ENCODE results near the gene WNT2.

GRCh38 chr7:117281562-117281961, 41.3 kb downstream of the WNT2 start:
- no peak for TF ChIP-seq CTCF (conservative IDR thresholded peaks at IDR 0.05 in 1 of 2, IDR thresholded peaks at IDR 0.05 in 1 of 2; ENCODE audit: low read depth in 1 of 2, low read length in 2 of 2)
- TF ChIP-seq EZH2 (IDR thresholded peaks at IDR 0.05; ENCODE audit: low read length, missing control alignments), result no peak

Measured in fibroblast of lung (primary cell).